Fibroblast of lung (primary cell): ENCODE data around the gene CDX2. TPM values are rescaled to one million over a fixed set of nuclear protein-coding genes. Genes with fewer than 3 reads are reported as not detected.

ENCODE experiments used
- DNase-seq, 2 donors: peaks; one replicate each; pipeline versions ENCODE4 v3.0.0 to v3.0.0-alpha.2; 2010; ENCODE audit warnings: low read depth in 2 of 2
- H2AFZ ChIP-seq: 2 replicates; pipeline ENCODE4 v1.5.1; 2012; ENCODE audit warnings: low read length, control low read depth, inconsistent platforms
- H3K27ac ChIP-seq: 2 replicates; pipeline ENCODE4 v1.5.1; 2011; ENCODE audit warnings: low read length, control low read depth; ENCODE audit not compliant: insufficient read depth
- H3K27me3 ChIP-seq: 2 replicates; pipeline ENCODE4 v1.5.1; 2011; ENCODE audit warnings: mild to moderate bottlenecking, low read length; ENCODE audit not compliant: control insufficient read depth, insufficient read depth
- H3K36me3 ChIP-seq: 2 replicates; pipeline ENCODE4 v1.5.1; 2011; ENCODE audit warnings: low read length; ENCODE audit not compliant: control insufficient read depth, insufficient read depth
- H3K4me1 ChIP-seq: 2 replicates; pipeline ENCODE4 v1.5.1; 2011; ENCODE audit warnings: low read length; ENCODE audit not compliant: control insufficient read depth, insufficient read depth; ENCODE audit errors: extremely low read depth
- H3K4me2 ChIP-seq: 2 replicates; pipeline ENCODE4 v1.5.1; 2011; ENCODE audit warnings: low read length, control low read depth; ENCODE audit not compliant: insufficient read depth; ENCODE audit errors: extremely low read depth
- H3K4me3 ChIP-seq, 4 experiments: fragments of 200-600 bp in 1 of 4; sonication (generic) in 1 of 4; replicated peaks in 1 of 4; 2 replicates each; pipeline ENCODE4 v1.5.1; 2011 to 2016; ENCODE audit warnings: low read length in 4 of 4, low read depth in 3 of 4, mild to moderate bottlenecking in 3 of 4, control low read depth in 2 of 4, inconsistent platforms in 1 of 4, mixed read lengths in 1 of 4; ENCODE audit not compliant: insufficient read depth in 1 of 4; ENCODE audit errors: control extremely low read depth in 1 of 4
- H3K79me2 ChIP-seq: 2 replicates; pipeline ENCODE4 v1.5.1; 2012; ENCODE audit warnings: mild to moderate bottlenecking, low read length, inconsistent platforms; ENCODE audit not compliant: control insufficient read depth, insufficient read depth
- H3K9ac ChIP-seq: 2 replicates; pipeline ENCODE4 v1.5.1; 2011; ENCODE audit warnings: mild to moderate bottlenecking, low read length, control low read depth; ENCODE audit not compliant: insufficient read depth
- H3K9me3 ChIP-seq: 2 replicates; pipeline ENCODE4 v1.5.1; 2012; ENCODE audit warnings: low read depth, low read length; ENCODE audit not compliant: control insufficient read depth, insufficient read depth
- H4K20me1 ChIP-seq: 2 replicates; pipeline ENCODE4 v1.5.1; 2011; ENCODE audit warnings: low read length; ENCODE audit not compliant: control insufficient read depth, insufficient read depth; ENCODE audit errors: extremely low read depth
- EZH2 ChIP-seq: IDR thresholded peaks from 2 replicates; pipeline ENCODE4 v1.5.1; 2012; ENCODE audit warnings: low read length, control low read depth, mild to moderate bottlenecking; ENCODE audit errors: missing control alignments
- polyA plus RNA-seq, 2 donors: library from polyadenylated mRNA; depleted of rRNA in 1 of 2; stranded (reverse) in 1 of 2; unstranded in 1 of 2; fragments of >200 nt; gene quantifications; 2 replicates each; pipeline ENCODE4 v1.2.1, GENCODE V29; 2011 to 2012; ENCODE audit warnings: missing spikeins in 1 of 2
- total RNA-seq: library from RNA; depleted of rRNA; stranded (reverse); fragments of >200 nt; gene quantifications from 2 replicates; pipeline ENCODE4 v1.2.1, GENCODE V29; 2014
- TF ChIP-seq, protein P1 (sequence below), 2 donors: IDR thresholded peaks in 1 of 2; conservative IDR thresholded peaks in 1 of 2; 1 replicate in 1 of 2; 2 replicates in 1 of 2; pipeline ENCODE4 v1.5.1; 2011 to 2012; ENCODE audit warnings: low read length in 2 of 2, control low read depth in 1 of 2, inconsistent platforms in 1 of 2, low read depth in 1 of 2, mild to moderate bottlenecking in 1 of 2

CDX2 gene
- total and polyA plus RNA-seq, 2 donors (not counting 1 experiment from before 2014, with no cell fraction given): not detected

GRCh38 chr13:27954406-27954851 is 14.7 kb downstream of the CDX2 start:
- Histone ChIP-seq H2AFZ (peak overlapping the region; percentile 74), H3K27me3 (peaks cover 28% of the 10 kb centered on the region), H3K4me1 (no peaks in the 10 kb centered on the region), H3K79me2 (no peaks in the 10 kb centered on the region), H3K4me3 (peak overlapping the region in 2 of 4 experiments; percentile 16 to 55), H3K4me2 (peak overlapping the region; percentile 71), H3K36me3 (no peaks in the 10 kb centered on the region), H3K9me3 (no peaks in the 10 kb centered on the region), H4K20me1 (no peaks in the 10 kb centered on the region), H3K27ac (no peak overlapping the region), H3K9ac (no peak overlapping the region)
- DNase-seq: peak in 1 of 2 donors; percentile 26
- TF ChIP-seq, protein P1, sequence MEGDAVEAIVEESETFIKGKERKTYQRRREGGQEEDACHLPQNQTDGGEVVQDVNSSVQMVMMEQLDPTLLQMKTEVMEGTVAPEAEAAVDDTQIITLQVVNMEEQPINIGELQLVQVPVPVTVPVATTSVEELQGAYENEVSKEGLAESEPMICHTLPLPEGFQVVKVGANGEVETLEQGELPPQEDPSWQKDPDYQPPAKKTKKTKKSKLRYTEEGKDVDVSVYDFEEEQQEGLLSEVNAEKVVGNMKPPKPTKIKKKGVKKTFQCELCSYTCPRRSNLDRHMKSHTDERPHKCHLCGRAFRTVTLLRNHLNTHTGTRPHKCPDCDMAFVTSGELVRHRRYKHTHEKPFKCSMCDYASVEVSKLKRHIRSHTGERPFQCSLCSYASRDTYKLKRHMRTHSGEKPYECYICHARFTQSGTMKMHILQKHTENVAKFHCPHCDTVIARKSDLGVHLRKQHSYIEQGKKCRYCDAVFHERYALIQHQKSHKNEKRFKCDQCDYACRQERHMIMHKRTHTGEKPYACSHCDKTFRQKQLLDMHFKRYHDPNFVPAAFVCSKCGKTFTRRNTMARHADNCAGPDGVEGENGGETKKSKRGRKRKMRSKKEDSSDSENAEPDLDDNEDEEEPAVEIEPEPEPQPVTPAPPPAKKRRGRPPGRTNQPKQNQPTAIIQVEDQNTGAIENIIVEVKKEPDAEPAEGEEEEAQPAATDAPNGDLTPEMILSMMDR (conservative IDR thresholded peaks at IDR 0.05 in 1 of 2, IDR thresholded peaks at IDR 0.05 in 1 of 2; ENCODE audit: low read depth in 1 of 2, low read length in 2 of 2): no peak
- TF ChIP-seq EZH2: no peak

DNA sequence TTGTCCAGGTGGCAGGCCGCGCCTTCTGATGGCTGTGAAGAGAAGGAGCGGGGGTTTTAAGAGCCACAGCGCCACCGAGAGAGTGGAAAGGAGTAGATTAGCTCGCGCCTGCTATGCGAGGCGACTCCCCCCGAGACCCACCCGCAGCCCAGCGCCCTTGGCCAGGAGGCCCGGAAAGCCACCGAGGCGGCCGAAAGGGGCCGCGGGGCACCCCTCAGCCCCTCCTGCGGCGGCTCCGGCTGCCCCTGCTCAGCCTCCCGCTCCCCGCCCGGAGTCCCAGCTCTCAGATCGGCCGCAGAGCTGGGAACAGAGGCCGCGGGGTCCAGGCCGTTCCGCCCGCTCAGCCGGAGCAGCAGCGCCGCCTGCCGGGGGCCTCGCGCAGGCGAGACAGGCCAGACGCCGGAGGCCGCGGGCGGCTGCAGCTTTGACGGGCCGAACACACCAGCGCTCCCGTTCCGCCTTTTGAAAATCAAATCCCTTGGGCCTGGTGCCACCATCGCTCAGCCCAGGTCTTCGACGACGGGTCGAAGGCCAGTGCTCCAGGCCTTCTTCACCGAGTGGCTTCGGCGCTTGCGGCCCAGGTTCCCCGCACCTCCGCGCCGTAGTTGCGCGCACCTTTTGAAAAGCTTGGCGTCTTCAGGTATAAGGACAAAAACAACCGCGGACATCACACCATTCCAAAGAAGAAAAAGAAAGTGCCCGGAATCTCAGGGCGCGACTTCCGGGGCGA is 15.3 kb downstream of the CDX2 start:
- Histone ChIP-seq H3K79me2 (no peaks in the 10 kb centered on the region), H4K20me1 (no peaks in the 10 kb centered on the region), H2AFZ (peak overlapping the region; percentile 74), H3K4me3 (peak overlapping the region in 3 of 4 experiments; percentile 16 to 55 (median 32)), H3K9me3 (no peaks in the 10 kb centered on the region), H3K4me1 (no peaks in the 10 kb centered on the region), H3K36me3 (no peaks in the 10 kb centered on the region), H3K27ac (no peak overlapping the region), H3K27me3 (peaks cover 25% of the 10 kb centered on the region), H3K4me2 (peak overlapping the region; percentile 71), H3K9ac (no peak overlapping the region)
- peak; percentile 47 to 56 for DNase-seq
- no peak for TF ChIP-seq EZH2
- TF ChIP-seq, protein P1 (conservative IDR thresholded peaks at IDR 0.05 in 1 of 2, IDR thresholded peaks at IDR 0.05 in 1 of 2; ENCODE audit: low read depth in 1 of 2, low read length in 2 of 2): peak; percentile 48 to 89

DNA sequence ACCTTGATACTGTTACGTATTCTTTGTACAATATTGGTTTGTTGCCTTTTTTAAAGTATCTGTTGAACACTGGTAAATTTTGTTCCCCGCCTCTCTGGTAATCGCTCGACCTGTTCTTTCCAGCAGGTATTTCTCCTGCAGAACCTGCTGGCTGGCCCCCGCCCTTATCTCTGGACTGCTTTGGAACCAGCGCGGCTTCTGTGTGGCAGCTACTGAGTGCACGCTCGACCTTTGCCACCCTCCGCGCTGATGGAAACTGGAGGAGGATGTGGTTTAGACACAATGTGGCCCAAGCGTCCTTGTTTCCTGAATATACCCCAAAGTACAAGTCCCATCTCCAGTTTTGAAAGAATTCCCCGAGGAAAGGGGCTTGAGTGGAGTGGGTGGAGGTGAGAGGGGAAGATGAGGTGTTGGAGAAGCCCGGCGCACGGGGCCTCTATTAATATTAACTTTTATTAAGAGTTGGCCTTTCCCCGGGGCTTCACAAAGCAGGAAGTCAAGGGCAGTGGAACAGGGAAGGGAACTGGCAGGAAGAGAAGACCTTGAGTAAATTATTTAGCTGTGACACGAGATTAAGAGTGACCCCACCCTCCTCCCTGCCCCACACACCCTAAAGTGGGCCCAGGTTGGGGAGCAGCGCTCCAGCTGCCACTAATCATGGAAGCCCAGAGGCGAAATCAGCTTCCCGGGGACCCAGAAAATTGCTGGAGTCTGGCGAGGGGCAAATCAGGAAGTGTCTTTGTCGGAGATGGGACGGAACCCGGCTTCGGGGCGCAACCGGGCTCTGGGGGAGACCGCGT is 16.0 kb downstream of the CDX2 start:
- H3K27me3 ChIP-seq: peaks cover 19% of the 10 kb centered on the region
- no peaks in the 10 kb centered on the region for H3K4me1 ChIP-seq
- H3K36me3 ChIP-seq: no peaks in the 10 kb centered on the region
- H2AFZ ChIP-seq: no peak overlapping the region
- DNase-seq: no peak
- no peaks in the 10 kb centered on the region for H3K9me3 ChIP-seq
- no peak overlapping the region for H3K27ac ChIP-seq
- no peaks in the 10 kb centered on the region for H3K79me2 ChIP-seq
- peak overlapping the region; percentile 40 for H3K4me2 ChIP-seq
- H3K9ac ChIP-seq: no peak overlapping the region
- TF ChIP-seq, protein P1 (conservative IDR thresholded peaks at IDR 0.05 in 1 of 2, IDR thresholded peaks at IDR 0.05 in 1 of 2; ENCODE audit: low read depth in 1 of 2, low read length in 2 of 2): no peak
- no peak for TF ChIP-seq EZH2
- H4K20me1 ChIP-seq: no peaks in the 10 kb centered on the region
- H3K4me3 ChIP-seq: peak overlapping the region in 1 of 4 experiments; percentile 55
